H9 (cell line): ENCODE results near the gene NTF4. TPM values are rescaled to one million over a fixed set of nuclear protein-coding genes. Genes with fewer than 3 reads are reported as not detected.
"Not testable (repeated sequence)": the region's sequence is repeated elsewhere in the genome, so short reads cannot be mapped to it uniquely, and the experiment has no call there.

Experiments used
- DNase-seq: peaks from one replicate; pipeline ENCODE4 v3.0.0-alpha.2; 2017
- H2AFZ ChIP-seq: one replicate; pipeline ENCODE4 v1.6.1; 2013; ENCODE audit warnings: mild to moderate bottlenecking, low read length, control low read depth, moderate library complexity
- H2AK5ac ChIP-seq: 2 replicates; pipeline ENCODE4 v1.6.1; 2013; ENCODE audit warnings: low read length, control low read depth, mixed read lengths; ENCODE audit not compliant: insufficient read length
- H2BK120ac ChIP-seq: one replicate; pipeline ENCODE4 v1.6.1; 2013; ENCODE audit warnings: low read depth, mild to moderate bottlenecking, low read length, control low read depth, inconsistent platforms; ENCODE audit not compliant: poor library complexity, severe bottlenecking
- H2BK12ac ChIP-seq: 2 replicates; pipeline ENCODE4 v1.6.1; 2013; ENCODE audit warnings: low read length, control low read depth, mixed read lengths, low read depth; ENCODE audit not compliant: insufficient read length
- H2BK15ac ChIP-seq: 2 replicates; pipeline ENCODE4 v1.6.1; 2013; ENCODE audit warnings: low read depth, low read length, control low read depth
- H2BK20ac ChIP-seq: one replicate; pipeline ENCODE4 v1.6.1; 2013; ENCODE audit warnings: low read depth, mild to moderate bottlenecking, low read length, control low read depth, inconsistent platforms; ENCODE audit not compliant: poor library complexity, severe bottlenecking
- H2BK5ac ChIP-seq: 2 replicates; pipeline ENCODE4 v1.6.1; 2013; ENCODE audit warnings: low read length, control low read depth, mixed read lengths; ENCODE audit not compliant: insufficient read length
- H3K14ac ChIP-seq: 2 replicates; pipeline ENCODE4 v1.6.1; 2013; ENCODE audit warnings: low read length, control low read depth; ENCODE audit not compliant: insufficient read depth
- H3K18ac ChIP-seq: 2 replicates; pipeline ENCODE4 v1.6.1; 2013; ENCODE audit warnings: low read depth, mild to moderate bottlenecking, mixed read lengths, low read length, control low read depth; ENCODE audit not compliant: insufficient read length
- H3K23ac ChIP-seq: 2 replicates; pipeline ENCODE4 v1.6.1; 2013; ENCODE audit warnings: low read length, control low read depth, mixed read lengths, low read depth; ENCODE audit not compliant: insufficient read length
- H3K23me2 ChIP-seq: 2 replicates; pipeline ENCODE4 v1.6.1; 2013; ENCODE audit warnings: low read depth, mild to moderate bottlenecking, mixed read lengths, low read length, control low read depth; ENCODE audit not compliant: insufficient read length, poor library complexity, severe bottlenecking
- H3K27ac ChIP-seq: 2 replicates; pipeline ENCODE4 v1.5.1; 2013; ENCODE audit warnings: low read length, control low read depth, mixed read lengths, low read depth; ENCODE audit not compliant: insufficient read length
- H3K27me3 ChIP-seq: 2 replicates; pipeline ENCODE4 v1.6.1; 2013; ENCODE audit warnings: low read length, control low read depth, inconsistent platforms; ENCODE audit not compliant: insufficient read depth
- H3K4ac ChIP-seq: 2 replicates; pipeline ENCODE4 v1.6.1; 2013; ENCODE audit warnings: low read depth, mild to moderate bottlenecking, control low read depth, inconsistent platforms, low read length, moderate library complexity
- H3K4me1 ChIP-seq: 2 replicates; pipeline ENCODE4 v1.6.1; 2013; ENCODE audit warnings: low read length, control low read depth, inconsistent platforms; ENCODE audit not compliant: insufficient read depth
- H3K4me2 ChIP-seq: 2 replicates; pipeline ENCODE4 v1.6.1; 2013; ENCODE audit warnings: low read length, control low read depth, mixed read lengths; ENCODE audit not compliant: insufficient read length, insufficient read depth
- H3K56ac ChIP-seq: 2 replicates; pipeline ENCODE4 v1.6.1; 2013; ENCODE audit warnings: low read depth, mild to moderate bottlenecking, mixed read lengths, low read length, control low read depth; ENCODE audit not compliant: insufficient read length
- H3K79me1 ChIP-seq: 2 replicates; pipeline ENCODE4 v1.6.1; 2013; ENCODE audit warnings: low read depth, mild to moderate bottlenecking, moderate library complexity, low read length, control low read depth, inconsistent platforms; ENCODE audit not compliant: insufficient read depth, poor library complexity, severe bottlenecking
- H3K79me2 ChIP-seq: 2 replicates; pipeline ENCODE4 v1.6.1; 2013; ENCODE audit warnings: low read length, control low read depth, inconsistent platforms; ENCODE audit not compliant: insufficient read depth
- H3K9ac ChIP-seq: 2 replicates; pipeline ENCODE4 v1.6.1; 2013; ENCODE audit warnings: low read length, control low read depth, mixed read lengths; ENCODE audit not compliant: insufficient read length; ENCODE audit errors: extremely low read depth
- H3K9me3 ChIP-seq: one replicate; pipeline ENCODE4 v1.6.1; 2013; ENCODE audit warnings: low read depth, low read length, inconsistent platforms; ENCODE audit not compliant: control insufficient read depth
- H3T11ph ChIP-seq: one replicate; pipeline ENCODE4 v1.6.1; 2013; ENCODE audit warnings: mild to moderate bottlenecking, low read length, control low read depth, inconsistent platforms
- H4K20me1 ChIP-seq: one replicate; pipeline ENCODE4 v1.6.1; 2013; ENCODE audit not compliant: control insufficient read depth, insufficient read length, insufficient read depth
- H4K5ac ChIP-seq: 2 replicates; pipeline ENCODE4 v1.6.1; 2013; ENCODE audit warnings: low read depth, mild to moderate bottlenecking, mixed read lengths, low read length, control low read depth; ENCODE audit not compliant: insufficient read length
- H4K8ac ChIP-seq: replicated peaks from 2 replicates; pipeline ENCODE4 v1.6.1; 2013; ENCODE audit warnings: low read length, control low read depth, mixed read lengths, low read depth; ENCODE audit not compliant: insufficient read length
- H4K91ac ChIP-seq: 2 replicates; pipeline ENCODE4 v1.6.1; 2013; ENCODE audit warnings: low read depth, mild to moderate bottlenecking, moderate library complexity, mixed read lengths, low read length, control low read depth; ENCODE audit not compliant: insufficient read length
- H3K27ac Mint-ChIP-seq, 3 experiments: 2 replicates in 2 of 3; 3 replicates in 1 of 3; pipeline ENCODE4 v1.8.0; 2020 to 2021; ENCODE audit warnings: mixed read lengths in 3 of 3, mild to moderate bottlenecking in 1 of 3, moderate library complexity in 1 of 3
- H3K27me3 Mint-ChIP-seq: 2 replicates; pipeline ENCODE4 v1.8.0; 2021; ENCODE audit warnings: low read depth, mild to moderate bottlenecking, moderate library complexity, mixed read lengths
- H3K36me3 Mint-ChIP-seq, 3 experiments: 2 replicates in 2 of 3; 3 replicates in 1 of 3; pipeline ENCODE4 v1.8.0; 2020 to 2021; ENCODE audit warnings: low read depth in 3 of 3, mixed read lengths in 3 of 3; ENCODE audit not compliant: insufficient read depth in 1 of 3
- H3K4me1 Mint-ChIP-seq, 2 experiments: 2 replicates each; pipeline ENCODE4 v1.8.0; 2020; ENCODE audit warnings: mixed read lengths in 2 of 2
- H3K4me3 Mint-ChIP-seq, 2 experiments: 2 replicates in 1 of 2; 3 replicates in 1 of 2; pipeline ENCODE4 v1.8.0; 2020 to 2021; ENCODE audit warnings: mild to moderate bottlenecking in 2 of 2, mixed read lengths in 2 of 2, moderate library complexity in 1 of 2
- H3K9me3 Mint-ChIP-seq, 2 experiments: 2 replicates in 1 of 2; 3 replicates in 1 of 2; pipeline ENCODE4 v1.8.0; 2020; ENCODE audit warnings: mild to moderate bottlenecking in 2 of 2, mixed read lengths in 2 of 2, moderate library complexity in 1 of 2
- CTCF ChIP-seq: fragments of 200-600 bp; sonication (generic); conservative IDR thresholded peaks from 3 replicates; pipeline ENCODE4 v1.8.0; 2021; ENCODE audit warnings: antibody characterized with exemption, mild to moderate bottlenecking
- WGBS: extraction: QIAGEN DNeasy Blood & Tissue Kit; methylation state at CpG from one replicate; pipeline ENCODE4 v1.1.7; 2013; ENCODE audit warnings: missing lambda C conversion rate, low lambda C conversion rate, mixed read lengths; ENCODE audit not compliant: insufficient read length; ENCODE audit errors: extremely low coverage; 5-methylcytosine and 5-hydroxymethylcytosine counted together
- total RNA-seq: library from RNA; stranded (reverse); gene quantifications from 2 replicates; pipeline ENCODE4 v1.2.1, GENCODE V29; 2021

NTF4 gene
- total RNA-seq, 1 experiment from 2014 or later: 2.1 TPM

GRCh38 chr19:49019242-49019932, 45.2 kb downstream of the NTF4 start:
- H3K4me3 Mint-ChIP-seq: peak overlapping the region; percentile 39 to 68
- H3K4me2 ChIP-seq: no peak overlapping the region
- H3K4ac ChIP-seq: no peak overlapping the region
- H2BK15ac ChIP-seq: no peak overlapping the region
- no peak overlapping the region for H2BK5ac ChIP-seq
- H3K9ac ChIP-seq: no peak overlapping the region
- peak; percentile 86 for DNase-seq
- H4K20me1 ChIP-seq: no peaks in the 10 kb centered on the region
- no peaks in the 10 kb centered on the region for H3K79me1 ChIP-seq
- H2BK12ac ChIP-seq: no peak overlapping the region
- no peak overlapping the region for H4K91ac ChIP-seq
- peak overlapping the region in 1 of 3 experiments; percentile 42; a peak in 2 of 7 replicates for H3K27ac Mint-ChIP-seq
- H3T11ph ChIP-seq: no peak overlapping the region
- H3K4me1 Mint-ChIP-seq: peaks cover 15 to 36% of the 10 kb centered on the region in 2 experiments
- no peak overlapping the region for H2AK5ac ChIP-seq
- H3K79me2 ChIP-seq: no peaks in the 10 kb centered on the region
- peaks cover 6 to 22% (median 20%) of the 10 kb centered on the region in 3 experiments; a peak in 6 of 7 replicates for H3K36me3 Mint-ChIP-seq
- H3K23ac ChIP-seq: no peak overlapping the region
- H3K27ac ChIP-seq: no peak overlapping the region
- no CpG with 5 or more reads among the region's 41 CpGs for WGBS
- no peak overlapping the region for H3K14ac ChIP-seq
- no peak overlapping the region for H2AFZ ChIP-seq
- H3K18ac ChIP-seq: no peak overlapping the region
- no peak overlapping the region for H4K8ac ChIP-seq
- TF ChIP-seq CTCF: peak; percentile 65
- peaks cover 0 to 1% of the 10 kb centered on the region in 2 experiments; a peak in 2 of 5 replicates for H3K9me3 Mint-ChIP-seq
- H2BK120ac ChIP-seq: no peak overlapping the region
- no peak overlapping the region for H3K56ac ChIP-seq
- H3K9me3 ChIP-seq: no peaks in the 10 kb centered on the region
- no peak overlapping the region for H4K5ac ChIP-seq
- peaks cover 4% of the 10 kb centered on the region; the same call in 1 of the 2 replicates for H3K4me1 ChIP-seq
- peaks cover 8% of the 10 kb centered on the region for H3K23me2 ChIP-seq
- no peak overlapping the region for H2BK20ac ChIP-seq
- no peaks in the 10 kb centered on the region; the same call in 1 of the 2 replicates for H3K27me3 ChIP-seq
- peaks cover 39% of the 10 kb centered on the region for H3K27me3 Mint-ChIP-seq

GRCh38 chr19:49018388-49019241, 46.0 kb downstream of the NTF4 start:
- not testable (repeated sequence) for H3K23ac ChIP-seq, H3K79me2 ChIP-seq, DNase-seq, H4K91ac ChIP-seq, H3K14ac ChIP-seq, H3K79me1 ChIP-seq, H2BK12ac ChIP-seq, H3T11ph ChIP-seq, H3K9ac ChIP-seq, H3K27me3 ChIP-seq, H3K9me3 Mint-ChIP-seq, H3K4ac ChIP-seq, H2BK120ac ChIP-seq, H3K56ac ChIP-seq, H2AK5ac ChIP-seq, H3K4me1 ChIP-seq, H2BK20ac ChIP-seq, H2AFZ ChIP-seq, H3K18ac ChIP-seq, H4K5ac ChIP-seq, H3K27ac ChIP-seq, H2BK5ac ChIP-seq, H3K9me3 ChIP-seq, H2BK15ac ChIP-seq, H4K20me1 ChIP-seq, H3K23me2 ChIP-seq, H4K8ac ChIP-seq
- Mint-ChIP-seq H3K4me1 (peaks cover 15 to 36% of the 10 kb centered on the region in 2 experiments), H3K4me3 (peak overlapping the region; percentile 54 to 66), H3K27ac (peak overlapping the region in 1 of 3 experiments; percentile 42; a peak in 1 of 7 replicates), H3K36me3 (peaks cover 8 to 29% (median 28%) of the 10 kb centered on the region in 3 experiments; a peak in 6 of 7 replicates), H3K27me3 (peaks cover 39% of the 10 kb centered on the region)
- H3K4me2 ChIP-seq: peak overlapping the region; percentile 25
- no CpG with 5 or more reads among the region's 50 CpGs for WGBS
